Stimulated activated CD4-positive, alpha-beta T cell treated with anti-CD3 and anti-CD28 coated beads, TNF-alpha, amount 100 ng/mL, for 24 hours (primary cell): ENCODE results near the gene DDX19B.
"Not testable (repeated sequence)": the region's sequence is repeated elsewhere in the genome, so short reads cannot be mapped to it uniquely, and the experiment has no call there.

ENCODE experiments used
- DNase-seq, 3 experiments: peaks; one replicate each; pipeline ENCODE4 v3.0.0-alpha.2; 2020; ENCODE audit warnings: low read depth in 3 of 3

The DDX19B gene

DNA sequence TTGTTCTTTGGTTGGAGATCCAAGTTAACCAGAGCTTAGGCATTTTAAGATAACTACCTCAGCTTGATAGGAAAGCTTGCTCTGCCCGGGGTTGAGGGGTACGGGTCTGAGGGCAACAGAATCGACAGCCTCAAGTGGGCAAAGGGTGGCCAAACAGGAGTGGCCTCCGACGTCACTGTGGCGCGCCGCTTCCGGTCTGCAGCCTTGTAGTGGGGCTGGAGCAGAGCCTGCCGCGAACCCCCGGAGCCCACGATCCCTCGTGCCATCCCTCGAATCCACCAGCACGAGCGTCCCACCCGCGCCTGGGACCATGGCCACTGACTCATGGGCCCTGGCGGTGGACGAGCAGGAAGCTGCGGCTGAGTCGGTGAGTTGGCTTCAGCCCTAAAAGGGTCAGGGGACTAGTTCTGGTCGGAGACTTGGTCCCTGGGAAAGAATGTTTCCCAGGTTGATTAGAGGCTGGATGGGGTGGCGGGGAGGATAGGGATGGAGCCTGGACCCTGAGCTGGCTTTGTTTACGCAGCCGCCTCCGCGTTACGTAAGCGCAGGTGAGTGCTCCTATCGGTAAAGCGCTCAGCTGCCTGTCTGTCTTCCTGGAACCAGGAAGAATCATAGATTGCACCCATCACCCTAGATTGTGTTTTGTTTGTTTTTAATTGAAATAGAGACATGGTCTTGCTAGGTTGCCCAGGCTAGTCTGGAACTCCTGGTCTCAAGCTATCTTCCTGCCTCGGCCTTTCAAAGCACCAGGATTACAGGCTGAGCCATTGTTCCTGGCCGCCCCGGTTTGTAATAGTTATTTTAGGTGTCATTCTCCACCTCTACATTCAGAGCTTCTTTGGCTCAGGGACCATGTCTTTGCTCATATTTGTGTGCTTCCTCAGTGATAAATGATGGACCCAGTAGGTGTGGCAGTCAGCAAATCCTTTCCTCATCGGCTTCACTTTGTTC, at the start of gene DDX19B:
Gene DDX19B (plus strand): TSS at position 199 of the 951 bp plus-strand sequence. CDS start 112 bp downstream, at position 311.
- DNase-seq = peak in 2 of 3 experiments; percentile 31 to 61

DNA sequence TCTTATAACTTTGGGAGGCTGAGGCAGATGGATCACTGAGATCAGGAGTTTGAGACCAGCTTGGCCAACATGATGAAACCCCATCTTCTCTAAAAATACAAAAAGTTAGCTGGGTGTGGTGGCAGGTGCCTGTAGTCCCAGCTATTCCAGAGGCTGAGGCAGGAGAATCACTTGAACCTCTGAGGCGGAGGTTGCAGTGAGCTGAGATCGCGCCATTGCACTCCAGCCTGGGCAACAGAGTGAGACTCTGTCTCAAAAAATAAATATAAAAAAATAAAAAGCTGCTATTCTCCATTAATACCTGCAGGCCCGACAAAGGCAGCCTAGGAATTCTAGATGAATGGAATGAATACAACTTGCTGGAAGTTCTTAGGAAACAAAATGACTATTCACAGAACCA, 49.3 kb upstream of the DDX19B start:
- DNase-seq = not testable (repeated sequence)

DNA sequence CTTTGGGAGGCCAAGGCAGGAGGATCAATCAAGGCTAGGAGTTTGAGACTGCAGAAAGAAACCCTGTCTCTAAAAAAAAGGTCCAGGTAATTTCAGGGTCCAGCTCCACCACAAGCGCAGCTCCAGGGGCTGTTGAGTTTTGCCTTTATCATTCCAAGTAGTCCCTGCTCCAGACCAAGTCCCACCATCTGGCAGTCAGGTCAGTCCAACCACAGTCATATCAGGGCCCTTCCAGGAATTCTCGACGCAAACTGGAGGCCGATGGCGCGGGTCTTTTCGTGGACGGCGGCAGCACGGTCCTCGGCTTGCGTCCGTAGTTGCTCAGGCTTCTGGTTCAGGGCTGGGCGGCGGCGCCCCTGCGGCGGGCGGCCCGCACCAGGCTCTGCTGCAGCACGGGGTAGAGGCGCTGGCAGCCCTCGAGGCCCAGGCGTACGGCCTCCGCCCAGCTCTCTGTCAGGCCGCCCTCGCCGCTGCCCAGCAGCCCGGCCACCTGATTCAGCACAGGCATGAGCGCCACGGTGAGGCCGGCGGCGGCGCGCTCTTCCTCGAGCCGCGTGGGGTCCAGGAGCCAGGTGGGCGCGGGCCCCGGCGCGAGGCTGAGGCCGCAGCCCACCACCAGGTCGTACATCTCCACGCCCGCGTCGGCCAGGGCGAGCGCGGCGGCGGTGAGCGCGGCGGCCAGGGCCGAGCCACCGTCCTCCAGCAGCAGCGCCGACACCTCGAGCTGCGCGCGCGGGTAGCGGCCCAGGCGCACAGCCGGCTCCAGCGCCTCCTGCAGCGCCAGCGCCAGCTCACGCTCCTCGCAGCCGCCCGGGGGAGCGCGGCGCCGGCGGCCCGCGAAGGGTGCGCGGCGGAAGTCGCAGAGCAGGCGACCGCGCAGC, 48.0 kb upstream of the DDX19B start:
- DNase-seq = peak in 1 of 3 experiments; percentile 40

DNA sequence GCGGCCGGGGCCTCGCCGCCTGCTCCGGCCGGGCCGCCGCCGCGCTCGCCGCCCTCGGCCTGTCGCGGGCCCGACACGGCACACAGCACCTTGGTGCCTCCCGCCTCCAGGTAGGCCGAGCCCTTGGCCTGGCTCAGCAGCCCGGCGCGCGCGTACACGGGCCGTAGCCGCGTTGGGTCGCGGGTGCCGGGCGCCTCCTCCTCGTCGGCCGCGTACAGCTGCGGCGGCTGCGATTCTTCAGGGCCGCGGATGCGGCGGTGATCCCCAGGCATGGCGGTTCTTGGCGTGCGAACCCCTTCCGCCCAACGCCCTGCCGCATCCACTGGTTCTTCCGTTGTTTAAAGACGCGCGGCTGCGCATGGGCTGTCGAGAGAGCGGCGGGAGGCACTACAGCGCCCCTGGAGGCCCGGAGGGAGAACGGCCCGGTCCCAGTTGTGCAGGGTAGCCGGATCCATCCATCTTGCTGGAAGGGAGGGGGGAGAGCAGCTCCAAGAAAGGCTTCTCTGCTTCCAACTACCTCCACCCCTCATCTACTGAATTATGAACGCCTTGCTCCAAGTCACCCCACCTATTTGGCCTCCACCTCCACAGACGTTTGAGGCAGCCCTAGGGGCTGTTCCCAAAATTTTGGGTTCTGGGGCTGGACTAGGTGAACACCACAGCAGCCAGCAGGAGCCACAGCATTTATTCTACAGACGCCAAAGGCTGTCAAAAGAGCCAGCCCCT, 47.2 kb upstream of the DDX19B start, which contains the start of gene EXOSC6:
Gene EXOSC6 (minus strand): TSS at position 312 of the 726 bp plus-strand sequence. CDS start 40 bp downstream, at position 272.
- DNase-seq = peak; percentile 87 to 90 (median 88)

DNA sequence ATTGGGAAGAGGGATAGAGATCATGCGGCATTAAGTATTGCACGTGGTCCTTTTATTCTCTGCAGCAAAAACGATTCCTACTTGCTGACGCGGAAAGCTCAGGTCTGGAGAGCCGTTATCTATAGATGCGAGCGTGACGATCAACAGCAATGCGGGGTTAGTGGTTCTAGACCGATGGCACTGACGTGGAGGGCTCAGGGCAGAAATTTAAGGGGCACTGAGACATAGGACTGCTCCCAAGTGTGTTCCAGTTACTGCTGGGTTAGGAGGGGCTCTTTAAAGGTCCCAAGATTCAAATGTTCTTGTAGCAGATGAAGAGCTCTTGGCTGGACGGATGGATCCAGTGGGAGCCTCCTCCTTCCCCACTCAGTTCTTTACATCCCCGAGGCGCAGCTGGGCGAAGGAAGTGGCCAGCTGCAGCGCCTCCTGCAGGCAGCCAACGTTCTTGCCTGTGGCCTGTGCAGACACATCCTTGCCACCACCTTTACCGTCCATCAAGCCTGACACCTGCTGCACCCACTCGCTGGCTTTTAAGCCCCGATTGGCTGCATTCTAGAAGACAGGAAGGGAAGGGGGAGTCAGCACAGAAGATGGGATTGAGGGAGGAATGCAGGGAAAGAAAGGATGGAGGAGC, 46.5 kb upstream of the DDX19B start:
- DNase-seq = no peak

DNA sequence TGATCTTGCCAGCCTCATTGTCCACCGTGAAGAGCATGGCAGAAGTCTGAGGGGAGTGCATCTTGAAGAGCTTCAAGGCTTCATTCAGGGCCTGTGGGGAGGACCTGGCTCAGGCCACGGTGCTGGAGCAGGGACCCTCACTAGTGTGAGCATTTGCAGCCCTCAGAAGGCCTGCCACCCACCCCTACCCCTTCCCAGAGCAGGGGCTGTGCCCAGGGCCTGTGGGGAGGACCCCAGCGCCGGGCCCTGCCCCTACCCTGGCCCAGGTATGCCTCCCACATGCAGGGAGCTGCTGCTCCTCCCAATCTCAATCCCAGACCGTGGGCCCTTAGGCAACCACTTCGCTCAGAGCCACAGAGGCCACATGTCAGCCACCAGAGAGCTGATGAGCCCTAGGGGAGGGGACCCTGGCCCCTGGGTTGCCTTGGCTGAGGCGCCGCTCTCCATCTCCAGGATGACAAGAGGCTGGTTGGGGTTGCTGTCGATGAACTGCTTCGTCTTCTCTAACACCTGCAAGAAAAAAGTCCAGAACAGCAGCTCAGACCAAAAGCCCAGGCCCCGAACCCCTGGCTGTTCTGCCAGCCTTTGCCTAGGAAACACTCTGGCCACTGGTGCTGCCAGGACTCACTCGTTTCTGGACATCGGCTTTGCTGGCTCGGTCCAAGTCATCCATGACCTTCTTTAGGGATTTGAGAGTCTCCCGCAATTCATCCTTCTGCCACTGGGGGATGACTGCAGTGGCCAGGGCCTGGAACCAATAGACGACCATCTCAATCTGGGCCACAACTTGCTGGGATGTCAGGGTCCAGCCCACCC, 45.5 kb upstream of the DDX19B start:
- peak in 1 of 3 experiments; percentile 19 for DNase-seq

DNA sequence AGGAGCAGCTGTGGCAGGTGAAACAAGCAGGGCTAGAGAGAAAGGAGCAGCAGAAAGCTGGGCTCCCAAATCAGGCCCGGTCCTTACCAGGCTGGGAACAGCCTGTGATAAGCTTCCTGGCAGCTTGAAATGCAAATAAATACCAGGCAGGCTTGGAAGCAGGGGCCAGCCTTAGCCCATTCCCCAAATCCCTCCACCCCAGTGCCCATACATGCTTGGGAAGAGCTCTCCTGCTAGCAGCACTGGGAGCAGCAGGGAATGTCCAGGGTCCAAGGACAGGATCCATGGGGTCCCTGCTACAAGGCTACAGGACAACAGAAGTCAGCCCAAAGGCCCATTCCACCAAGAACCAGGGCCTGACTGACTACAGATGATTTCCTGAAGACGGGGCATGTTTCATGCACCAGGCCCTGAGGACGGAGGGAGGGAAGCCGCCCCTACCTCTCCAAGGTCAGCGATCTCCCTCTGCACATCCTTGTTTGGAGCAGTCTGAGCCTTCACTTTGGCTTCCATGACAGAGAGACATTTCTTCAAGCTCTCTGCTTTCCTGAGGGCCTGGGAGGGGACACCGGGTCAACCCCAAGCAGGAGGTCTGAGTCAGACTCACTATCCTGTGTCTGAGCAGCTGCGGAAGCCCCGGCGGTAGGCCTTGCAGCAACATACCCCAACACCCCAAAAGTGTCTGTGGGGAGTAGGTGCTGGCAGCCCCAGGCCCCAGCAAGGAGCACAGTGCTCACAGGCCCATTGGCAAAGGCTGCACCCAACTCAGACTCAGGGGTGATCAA, 44.6 kb upstream of the DDX19B start:
- DNase-seq = no peak

DNA sequence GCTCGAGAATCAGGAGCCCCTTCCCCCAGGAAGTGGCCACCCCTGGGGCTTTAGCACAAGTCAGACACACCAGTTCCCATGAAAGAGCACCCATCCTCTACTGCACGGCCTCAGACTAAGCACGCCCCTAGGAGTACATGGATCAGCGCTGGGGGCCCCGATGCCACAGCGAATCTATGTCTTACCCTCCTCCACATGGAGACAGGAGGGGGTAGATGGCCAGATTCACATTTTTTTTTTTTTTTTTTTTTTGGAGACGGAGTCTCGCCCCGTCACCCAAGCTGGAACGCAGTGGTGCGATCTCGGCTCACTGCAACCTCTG, 44.1 kb upstream of the DDX19B start:
- no peak for DNase-seq

DNA sequence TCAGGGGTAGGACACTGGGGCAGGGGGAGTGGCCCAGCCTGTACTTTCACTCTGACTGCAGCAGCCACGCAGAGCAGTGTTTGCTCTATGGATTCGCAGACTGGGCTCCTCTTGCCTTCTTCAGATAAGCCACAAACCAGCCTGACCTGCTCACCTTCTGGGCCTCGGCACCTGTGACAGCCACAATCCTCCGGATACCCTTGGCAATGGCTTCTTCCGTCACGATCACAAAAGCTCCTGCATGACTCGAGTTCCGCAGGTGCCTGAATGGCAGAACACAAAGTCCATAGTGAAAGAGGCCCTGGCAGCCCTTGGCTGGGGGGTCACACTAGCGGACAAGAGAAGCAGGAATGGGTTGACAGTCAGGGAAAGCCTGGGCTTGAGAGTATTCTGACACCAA, 43.4 kb upstream of the DDX19B start:
- DNase-seq = no peak

DNA sequence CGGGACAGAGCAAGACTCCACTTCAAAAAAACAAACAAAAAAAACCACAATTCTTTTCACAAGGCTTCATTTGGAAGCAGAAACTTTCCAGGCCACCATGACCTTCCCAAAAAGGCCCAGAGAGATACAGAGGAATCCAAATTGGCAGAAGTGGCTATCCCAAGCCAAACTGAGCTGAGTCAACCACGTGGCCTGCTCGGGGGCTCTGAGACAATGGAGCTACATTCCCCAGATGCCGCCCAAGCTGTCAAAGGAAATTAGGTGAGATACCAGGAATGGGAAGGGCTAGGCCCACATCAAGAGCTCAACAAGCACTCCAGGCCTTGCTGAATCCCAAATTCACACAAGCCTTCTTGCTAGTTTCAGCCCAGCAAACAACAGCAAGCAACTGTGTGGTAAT, 41.6 kb upstream of the DDX19B start:
- DNase-seq = no peak

DNA sequence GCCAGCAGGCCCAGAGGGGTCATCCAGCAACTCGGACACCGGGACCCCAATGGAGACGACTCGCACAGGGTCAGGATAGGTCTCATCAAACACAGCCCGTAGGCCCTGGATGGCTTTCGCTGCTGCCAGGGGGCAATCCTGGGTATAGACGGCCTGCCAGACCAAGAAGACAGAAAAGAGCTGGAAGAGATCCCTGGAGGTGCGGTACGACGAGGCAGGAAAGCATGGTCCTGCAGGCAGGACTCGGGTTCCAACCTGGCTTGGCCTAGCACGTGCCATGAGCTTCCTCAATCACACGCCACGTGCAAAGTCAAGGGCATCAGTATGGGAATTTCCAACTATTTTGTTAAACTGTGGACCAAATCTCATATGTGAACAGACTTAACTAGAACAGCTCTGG, 40.9 kb upstream of the DDX19B start:
- no peak for DNase-seq

DNA sequence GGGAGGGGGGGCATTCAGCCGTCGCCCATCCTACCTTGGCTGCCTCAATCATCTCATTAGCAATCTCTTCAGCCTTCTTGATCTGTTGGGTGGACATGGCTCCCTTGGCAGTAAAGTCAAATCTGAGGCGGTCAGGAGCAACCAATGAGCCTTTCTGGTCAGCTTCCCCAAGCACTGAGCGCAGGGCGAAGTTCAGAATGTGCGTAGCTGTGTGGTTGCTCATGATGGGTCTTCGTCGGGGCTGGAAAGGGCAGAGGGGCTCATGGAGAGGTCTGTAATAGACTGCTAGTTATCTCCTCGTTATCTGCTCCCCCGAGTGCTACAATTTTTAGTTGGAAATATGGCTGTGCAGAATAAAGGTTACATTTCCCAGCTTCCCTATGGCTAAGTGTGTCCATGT, 40.0 kb upstream of the DDX19B start:
- no peak for DNase-seq

DNA sequence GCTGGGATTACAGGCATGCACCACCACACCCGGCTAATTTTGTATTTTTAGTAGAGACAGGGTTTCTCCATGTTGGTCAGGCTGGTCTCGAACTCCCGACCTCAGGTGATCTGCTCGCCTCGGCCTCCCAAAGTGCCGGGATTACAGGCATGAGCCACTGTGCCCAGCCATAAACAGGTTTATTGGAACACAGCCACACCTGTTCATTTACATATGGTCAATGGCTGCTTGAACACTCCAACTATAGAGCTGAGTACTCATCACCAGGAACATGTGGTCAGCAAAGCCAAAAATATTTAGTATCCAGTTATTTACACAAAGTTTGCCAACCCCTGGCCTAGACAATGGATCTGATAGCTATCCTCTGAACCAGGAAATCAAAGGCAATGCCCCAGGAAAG, 39.1 kb upstream of the DDX19B start:
- DNase-seq = not testable (repeated sequence)

DNA sequence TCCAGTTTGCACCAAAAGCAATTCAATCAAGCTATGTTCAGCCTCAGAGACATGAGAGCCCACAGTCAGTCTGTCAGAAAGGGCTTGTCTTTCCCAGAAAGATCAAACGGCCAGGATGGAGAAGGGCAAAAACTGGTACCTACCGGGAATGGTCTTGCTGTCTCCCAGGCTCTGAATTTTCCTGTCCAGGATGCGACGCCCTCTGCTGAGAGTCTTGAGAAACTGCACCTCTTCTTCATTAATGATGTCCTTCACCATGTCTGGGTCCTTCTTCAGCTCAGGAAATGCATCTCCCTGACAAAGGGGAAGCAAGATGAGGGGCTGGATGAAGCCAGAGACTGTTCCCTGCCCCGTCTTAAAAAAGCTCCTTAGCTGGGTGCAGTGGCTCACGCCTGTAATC, 31.5 kb upstream of the DDX19B start:
- DNase-seq = no peak

DNA sequence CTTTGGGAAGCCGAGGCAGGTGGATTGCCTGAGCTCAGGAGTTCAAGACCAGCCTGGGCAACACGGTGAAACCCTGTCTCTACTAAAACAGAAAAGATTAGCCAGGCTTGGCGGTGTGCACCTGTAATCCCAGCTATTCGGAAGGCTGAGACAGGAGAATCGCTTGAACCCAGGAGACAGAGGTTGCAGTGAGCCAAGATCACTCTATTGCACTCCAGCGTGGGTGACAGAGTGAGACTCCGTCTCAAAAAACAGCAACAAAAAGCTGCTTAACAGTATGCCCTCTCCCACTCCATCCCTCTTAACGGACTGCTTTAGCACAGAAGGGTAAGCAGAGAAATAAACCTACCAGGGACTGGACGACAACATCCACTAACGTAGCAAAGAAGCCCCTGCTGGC, 31.1 kb upstream of the DDX19B start:
- DNase-seq = not testable (repeated sequence)

DNA sequence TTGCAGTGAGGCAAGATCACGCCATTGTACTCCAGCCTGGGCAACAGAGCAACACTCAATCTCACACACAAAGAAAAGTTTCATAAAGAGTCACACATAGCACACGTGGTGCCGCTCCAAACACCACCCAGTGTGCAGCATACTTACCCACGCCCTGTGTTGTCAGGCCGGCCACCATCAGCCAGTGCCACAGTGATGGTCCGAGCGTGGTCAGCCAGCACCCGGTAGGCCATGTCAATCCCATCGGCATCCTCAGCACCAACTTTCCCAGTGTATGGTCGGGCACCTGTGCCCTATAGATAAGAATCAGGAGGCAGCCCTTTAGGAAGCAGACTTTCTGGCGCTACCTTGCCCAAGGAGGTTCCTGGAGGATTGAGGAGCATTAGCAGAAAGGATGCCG, 29.5 kb upstream of the DDX19B start:
- no peak for DNase-seq

DNA sequence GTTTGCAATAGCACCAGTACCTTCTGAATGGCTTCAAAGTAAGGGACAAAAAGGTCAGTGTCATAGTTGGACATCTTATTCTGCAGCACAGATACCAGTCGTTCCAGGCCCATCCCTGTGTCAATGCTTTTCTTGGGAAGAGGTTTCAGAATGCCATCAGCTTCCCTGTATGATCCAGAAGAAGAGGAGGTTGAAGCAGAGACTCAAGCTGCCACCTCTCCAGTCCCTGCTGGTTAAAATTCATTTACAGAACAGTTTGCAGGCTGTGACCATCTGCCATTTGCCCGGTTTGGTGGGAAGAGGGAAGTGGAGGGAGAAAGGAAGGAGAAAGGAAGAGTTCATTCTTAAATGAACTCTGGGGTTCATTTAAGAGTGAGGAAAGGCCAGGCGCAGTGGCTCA, 28.8 kb upstream of the DDX19B start:
- no peak for DNase-seq

DNA sequence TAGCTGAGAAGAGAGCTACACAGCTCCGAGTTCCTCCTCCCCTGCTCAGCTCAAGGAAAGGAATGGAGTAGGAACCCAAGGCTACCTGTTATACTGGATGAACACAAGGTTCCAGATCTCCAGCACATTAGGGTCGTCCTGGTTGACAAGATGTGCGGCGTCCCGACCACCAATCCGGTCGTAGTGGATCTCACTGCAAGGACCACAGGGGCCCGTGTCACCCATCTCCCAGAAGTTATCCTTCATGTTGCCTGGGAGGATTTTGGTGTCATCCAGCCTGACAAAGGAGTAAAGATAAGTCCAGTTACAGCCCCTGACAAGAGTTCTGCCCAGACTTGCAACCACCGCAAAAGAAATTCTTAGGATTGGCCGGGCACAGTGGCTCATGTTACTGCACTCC, 27.3 kb upstream of the DDX19B start:
- DNase-seq = no peak

DNA sequence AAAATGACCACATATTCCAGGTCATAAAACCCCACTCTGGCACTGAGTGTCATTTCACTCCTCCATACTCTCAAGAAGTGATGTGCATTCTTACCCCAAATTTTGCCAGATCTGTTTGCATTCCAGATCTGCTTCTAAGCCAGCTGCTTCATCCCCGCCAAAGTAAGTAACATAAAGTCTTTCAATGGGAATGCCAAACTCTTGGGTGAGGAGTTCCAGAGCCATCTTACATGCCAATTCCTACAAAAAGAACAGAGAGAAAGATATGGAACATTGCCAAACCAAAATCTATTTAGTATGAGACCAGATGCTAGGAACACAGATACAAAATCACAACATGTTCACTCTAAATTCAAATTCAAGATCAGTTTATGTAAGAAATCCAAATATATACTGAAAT, 22.6 kb upstream of the DDX19B start:
- no peak for DNase-seq
